GM18517 (cell line): ENCODE measurements around the gene IL1B.

Experiments used
- ATAC-seq: cut with Tn5 transposase; IDR thresholded peaks from one replicate; pipeline ENCODE4 v1.9.1; 2021; ENCODE audit warnings: mild to moderate bottlenecking, moderate library complexity; ENCODE audit not compliant: unreplicated experiment

The IL1B gene

GRCh38 chr2:112787294-112787693, 49.3 kb downstream of the IL1B start:
- no peak for ATAC-seq

- ATAC-seq = no peak
Measured at GRCh38 chr2:112784199-112785189, 52.1 kb downstream of the IL1B start, which contains the start of gene IL1A. Gene IL1A (minus strand): TSS chr2:112784493. CDS start chr2:112783770, 723 bp downstream.

- ATAC-seq = no peak
Measured at GRCh38 chr2:112783187-112783714, 53.3 kb downstream of the IL1B start.

- peak; percentile 86 for ATAC-seq
Measured at GRCh38 chr2:112782234-112782799, 54.3 kb downstream of the IL1B start.
